EL (cell line): Measurements from ENCODE around the gene CALB2.

Experiments
- DNase-seq: peaks from one replicate; pipeline ENCODE4 v3.0.0-alpha.2; 2016

The CALB2 gene

DNA sequence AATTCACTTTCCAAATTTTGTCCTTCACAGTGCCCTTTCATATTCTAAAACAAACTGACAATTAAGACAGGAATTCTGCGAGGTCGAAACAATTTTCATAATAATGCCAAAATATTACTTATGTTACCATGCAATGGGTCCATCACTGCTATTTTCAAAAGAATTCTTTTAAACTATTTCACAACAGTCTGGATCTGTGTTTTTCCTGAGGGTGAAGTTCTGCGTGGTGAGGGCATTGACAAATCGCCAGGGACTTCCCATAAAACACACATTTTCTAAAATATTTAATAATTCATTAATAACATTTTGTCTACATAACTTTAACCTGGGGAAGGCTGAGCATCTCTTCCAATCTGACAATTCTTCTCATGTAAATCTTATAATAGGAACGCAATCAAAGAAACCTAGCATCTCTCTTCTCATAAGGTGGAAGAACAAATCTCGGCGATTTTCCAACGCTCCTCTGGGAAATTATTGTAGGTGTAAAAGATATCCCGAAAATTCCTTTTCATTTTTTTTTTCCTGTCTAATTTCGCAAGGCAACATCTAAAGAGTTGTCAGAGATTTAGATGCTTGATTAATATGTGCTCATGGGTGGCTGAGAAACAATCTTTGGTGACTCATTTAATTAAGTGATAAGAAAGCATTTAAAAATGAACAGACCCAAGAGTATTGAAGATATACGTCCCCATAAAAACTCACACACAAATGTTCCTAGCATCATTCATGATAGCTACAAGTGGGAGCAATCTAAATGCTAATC lies 41.5 kb downstream of the CALB2 start:
- no peak for DNase-seq

DNA sequence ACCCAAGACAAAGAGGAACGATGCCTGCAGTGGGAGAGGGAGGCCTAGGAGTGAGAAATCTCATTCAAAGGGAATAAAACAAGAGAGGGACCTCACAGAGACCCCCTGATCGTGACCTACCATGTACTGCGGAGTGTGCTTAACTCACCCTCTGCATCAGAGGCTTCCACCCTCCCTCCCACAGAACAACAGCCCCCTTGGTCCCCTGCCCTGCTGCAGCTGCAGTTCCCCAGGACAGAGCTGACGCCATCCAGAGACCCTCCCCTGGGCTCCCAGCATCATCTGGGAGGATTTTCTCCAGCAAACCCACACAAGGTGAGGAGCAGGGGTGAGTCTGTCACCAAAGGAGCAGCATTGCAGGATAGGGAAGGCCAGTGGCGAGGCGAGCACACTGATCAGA lies 43.5 kb downstream of the CALB2 start:
- no peak for DNase-seq

DNA sequence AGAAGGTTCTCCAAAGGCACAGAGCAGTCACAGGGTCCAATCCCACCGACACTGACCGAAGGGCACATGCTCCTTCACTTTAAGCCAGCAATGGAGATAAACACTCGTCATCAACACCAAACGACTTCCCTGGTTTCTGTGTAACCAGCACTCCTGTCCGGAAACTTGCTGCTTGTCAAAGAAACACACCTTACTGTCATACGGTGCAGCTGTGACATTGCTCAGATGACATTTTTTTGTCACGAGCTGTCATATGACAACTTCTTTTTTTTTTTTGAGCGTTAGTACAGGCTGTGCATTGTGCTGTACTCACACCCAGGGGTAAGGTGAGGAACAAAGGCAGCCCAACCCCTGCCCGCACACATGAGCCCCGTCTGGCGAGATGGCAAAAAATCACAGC lies 44.2 kb downstream of the CALB2 start:
- DNase-seq: no peak

DNA sequence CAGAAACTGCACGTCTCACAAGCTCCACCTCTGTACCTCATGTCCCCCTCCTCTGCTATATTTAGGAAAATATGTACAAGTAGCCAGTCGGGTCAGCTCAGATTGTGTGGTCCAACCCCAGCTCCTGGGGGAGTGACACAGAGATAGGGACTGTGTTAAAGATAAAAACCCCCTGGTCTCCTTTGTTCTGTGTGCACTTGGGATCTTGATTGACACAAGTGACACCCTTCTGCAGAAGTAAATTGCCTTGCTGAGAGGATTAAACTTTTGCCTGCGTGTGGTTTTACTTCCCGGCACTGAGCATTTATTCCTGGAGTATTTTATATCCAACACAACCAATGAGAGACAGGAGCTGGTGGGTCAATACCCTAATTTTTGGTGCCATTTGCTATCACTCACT lies 45.8 kb downstream of the CALB2 start:
- DNase-seq: no peak

DNA sequence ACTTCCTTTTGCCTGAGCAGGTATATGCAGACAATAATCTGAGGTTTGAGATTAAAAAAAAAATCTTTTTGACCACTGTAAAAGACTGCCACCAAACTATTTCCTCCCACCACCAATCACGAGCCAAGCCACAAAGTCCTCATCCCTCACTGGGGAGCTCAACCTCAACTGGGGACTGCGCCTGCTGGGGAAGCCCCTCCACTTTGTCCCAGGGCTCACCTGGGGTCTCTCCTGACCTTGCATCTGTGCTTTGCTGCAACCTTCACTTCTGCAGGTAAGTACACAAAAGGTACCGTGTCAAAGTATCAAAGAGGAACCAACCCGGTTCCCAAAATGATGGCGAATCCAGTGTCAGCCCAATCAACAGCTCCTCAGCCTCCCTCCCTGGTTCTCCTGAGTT lies 47.8 kb downstream of the CALB2 start:
- no peak for DNase-seq

DNA sequence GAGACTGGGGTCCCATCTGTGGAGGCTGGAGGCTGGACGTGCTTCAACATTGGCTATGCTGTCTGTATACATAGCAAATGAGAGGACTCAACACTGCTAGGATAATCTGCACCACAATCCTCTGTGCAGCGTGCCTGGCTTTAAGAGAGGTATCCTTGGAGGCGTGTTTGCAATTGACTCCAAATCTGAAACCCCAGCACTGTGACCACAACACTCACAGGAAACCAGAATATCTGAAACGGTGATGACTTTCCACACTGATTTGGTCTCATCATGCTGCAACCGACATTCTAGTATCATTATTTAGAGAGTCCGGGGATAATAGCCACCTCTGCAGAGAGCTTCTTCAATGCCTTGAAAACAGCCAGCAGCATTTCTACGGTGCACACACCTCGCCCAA lies 48.2 kb downstream of the CALB2 start:
- DNase-seq: no peak

DNA sequence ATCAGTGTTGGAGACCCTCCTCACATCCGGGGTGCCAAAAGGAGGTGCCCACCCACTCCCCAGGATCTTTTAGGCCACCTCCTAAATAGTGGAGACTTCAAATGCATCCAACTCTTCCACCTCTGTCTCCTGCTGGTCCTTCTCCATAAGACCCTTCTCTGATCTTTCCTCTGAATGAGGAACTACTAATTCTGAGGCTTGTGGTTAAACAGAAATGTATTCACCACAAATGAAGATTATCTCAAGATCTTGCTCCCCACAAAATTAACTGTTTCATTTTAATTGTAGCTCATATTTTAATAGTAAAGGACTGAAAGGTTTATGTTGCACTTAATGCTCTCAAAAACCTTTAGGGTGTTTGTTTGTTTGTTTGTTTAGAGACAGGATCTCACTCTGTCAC lies 49.2 kb downstream of the CALB2 start:
- DNase-seq: no peak

DNA sequence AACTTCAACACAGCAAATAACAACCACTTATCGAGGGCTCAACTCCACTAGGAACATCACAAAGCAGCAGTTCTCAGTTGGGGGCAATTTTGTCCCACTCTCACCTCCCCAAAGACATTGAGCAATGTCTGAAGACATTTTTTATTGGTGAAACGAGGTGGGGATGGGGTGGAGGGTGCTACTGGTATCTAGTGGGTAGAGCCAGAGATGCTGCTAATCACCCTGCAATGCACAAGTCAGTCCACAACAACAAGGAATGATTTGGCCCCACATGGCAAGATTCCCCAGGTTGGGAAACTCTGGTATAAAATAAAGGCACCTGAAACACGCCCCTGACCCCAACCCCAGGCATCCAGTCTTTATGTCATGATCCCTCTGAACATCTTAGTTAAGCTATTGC lies 50.0 kb downstream of the CALB2 start:
- DNase-seq: no peak

DNA sequence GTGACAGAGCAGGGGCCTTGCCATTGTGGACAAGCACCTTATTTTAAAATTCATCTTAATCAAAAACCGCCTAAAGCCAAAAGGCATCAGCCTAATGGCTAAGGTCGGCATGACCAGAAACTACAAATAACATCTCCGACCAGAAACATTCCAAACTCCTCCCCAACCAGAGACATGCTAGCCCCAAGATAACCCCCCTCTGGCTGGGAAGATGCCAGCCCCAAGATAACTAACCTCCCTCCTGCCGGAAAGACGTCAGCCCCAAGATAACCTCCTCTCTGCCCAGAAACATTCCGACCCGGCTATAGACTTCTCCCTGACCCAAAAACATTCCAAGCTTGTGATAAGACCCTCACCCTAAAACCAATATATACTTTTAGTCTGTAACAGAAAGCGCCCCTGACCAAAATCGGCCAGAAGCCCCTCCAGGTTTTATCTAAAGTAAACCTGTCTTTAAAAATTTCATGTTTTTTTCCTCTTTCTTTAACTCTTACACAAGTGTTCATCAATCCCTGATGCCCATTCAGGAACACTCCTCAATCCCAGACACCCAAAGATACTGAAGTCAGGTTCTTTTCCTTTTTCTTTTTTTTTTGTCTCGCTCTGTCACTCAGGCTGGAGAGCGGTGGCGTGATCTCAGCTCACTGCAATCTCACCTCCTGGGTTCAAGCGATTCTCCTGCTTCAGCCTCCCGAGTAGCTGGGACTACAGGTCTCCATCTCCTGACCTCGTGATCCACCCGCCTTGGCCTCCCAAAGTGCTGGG lies 50.7 kb downstream of the CALB2 start:
- DNase-seq: no peak

DNA sequence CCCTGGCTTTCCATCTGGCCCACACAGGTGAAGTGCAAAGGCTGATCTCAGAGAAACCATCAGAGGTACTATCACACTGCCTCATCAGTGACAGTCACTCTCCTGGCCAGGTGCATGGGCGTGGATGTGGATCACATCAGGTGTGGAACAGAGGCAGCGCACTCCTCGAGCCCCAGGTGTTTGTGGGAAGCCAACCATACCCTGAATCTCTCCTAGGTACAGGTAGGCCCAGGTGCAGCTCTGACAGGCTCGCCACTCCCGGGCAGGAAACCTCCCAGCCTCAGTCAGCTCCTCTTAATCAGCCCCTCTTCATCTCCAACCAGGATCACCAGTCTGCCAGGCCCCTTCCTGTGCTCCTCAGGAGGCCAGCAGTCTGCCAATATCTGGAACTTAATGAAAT lies 51.6 kb downstream of the CALB2 start:
- no peak for DNase-seq

DNA sequence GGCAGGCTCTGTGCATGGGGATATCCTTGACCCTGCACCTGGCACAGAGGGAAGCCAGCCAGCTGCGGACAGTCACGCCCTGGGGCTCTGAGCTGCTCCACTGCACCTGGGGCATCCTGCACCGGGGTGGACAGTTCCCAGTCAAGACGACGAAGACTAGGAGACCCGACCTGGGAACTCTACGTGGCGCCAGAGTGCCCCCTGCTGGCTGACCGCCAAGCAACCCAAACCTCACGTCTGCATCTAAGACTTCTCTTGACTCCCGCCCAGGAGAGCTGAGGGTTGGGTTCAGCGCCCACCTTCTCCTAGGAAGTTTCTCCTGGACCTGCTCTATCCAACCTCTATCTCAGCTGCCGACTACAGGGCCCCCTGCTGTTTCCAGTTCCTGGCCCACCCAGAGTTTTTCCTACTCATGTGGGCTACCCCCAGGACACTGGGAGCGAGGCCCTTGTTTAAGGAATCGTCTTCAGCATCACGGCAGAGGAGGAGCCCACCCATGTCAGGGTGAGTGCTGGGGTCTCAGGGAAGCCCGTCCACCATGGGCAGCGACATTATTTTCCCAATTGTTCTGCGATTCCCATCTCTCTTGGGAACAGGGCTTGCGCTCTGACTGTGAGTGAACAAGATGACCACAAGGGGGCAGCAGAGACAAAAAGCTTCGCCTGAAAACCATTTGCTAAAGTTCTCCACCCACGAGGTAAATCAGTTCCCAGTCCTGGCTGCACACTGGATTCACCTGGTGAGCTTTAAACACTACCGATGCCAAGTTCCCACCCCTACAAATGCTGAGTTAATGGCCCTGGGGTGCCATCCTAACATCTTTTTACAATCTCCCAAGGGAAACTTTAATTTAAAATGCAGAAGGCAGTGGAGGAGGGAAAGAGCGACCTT lies 54.0 kb downstream of the CALB2 start:
- peak; percentile 64 for DNase-seq

DNA sequence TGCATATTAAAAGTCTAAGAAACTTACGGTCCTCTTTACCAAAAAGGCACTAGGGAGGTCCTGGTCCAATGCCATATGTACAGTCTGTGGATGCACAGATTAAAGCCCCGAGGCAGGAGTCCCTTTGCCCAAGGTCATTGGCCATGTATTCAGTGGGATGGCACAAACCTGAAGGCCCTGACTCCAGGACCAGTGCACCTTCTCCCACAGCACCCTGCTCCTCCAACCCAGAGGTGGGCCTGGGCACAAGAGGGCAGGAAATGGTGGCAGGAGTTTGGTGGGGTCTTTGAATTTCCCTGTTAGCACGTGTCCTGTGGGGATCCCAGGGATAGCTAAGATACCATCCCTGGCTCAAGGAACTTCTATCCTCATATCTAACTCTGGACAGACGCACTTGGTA lies 54.8 kb downstream of the CALB2 start:
- DNase-seq: no peak

DNA sequence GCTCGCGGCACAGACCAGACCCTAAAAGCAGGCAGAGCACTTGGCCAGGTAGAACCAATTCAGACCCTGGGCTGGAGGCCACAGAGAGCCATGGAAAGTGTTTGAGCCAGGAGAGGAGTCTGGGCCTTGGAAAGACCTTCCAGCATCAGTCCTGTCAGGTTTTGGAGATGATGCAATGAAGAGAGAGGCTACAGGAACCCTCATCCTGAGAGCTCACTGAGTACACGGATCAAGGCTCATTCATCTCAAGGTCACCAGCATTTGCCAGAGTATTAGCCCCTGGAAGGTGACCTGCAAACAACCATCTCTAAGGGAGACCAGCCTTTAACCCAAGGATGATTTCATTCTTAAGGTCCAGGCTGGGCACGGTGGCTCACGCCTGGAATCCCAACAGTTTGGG lies 55.5 kb downstream of the CALB2 start:
- no peak for DNase-seq

DNA sequence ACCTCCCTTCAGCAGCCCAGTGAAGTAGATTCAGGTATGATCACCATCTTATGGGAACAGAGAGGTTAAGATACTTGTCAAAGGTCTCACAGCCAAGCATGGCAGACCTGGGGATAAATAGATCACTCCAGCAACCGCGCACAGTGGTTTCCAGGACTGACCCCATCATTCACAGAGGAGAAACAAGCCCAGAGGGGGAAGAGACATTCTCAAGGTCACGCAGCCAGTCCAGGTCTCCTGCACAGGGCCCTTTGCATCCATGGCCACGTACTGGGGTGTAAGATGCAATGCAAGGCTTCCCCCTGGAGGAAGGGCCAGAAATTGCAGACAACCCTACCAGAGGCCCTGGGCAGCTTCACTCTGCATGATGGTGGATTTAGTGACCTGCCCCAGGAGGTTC lies 63.4 kb downstream of the CALB2 start:
- DNase-seq: peak; percentile 18

DNA sequence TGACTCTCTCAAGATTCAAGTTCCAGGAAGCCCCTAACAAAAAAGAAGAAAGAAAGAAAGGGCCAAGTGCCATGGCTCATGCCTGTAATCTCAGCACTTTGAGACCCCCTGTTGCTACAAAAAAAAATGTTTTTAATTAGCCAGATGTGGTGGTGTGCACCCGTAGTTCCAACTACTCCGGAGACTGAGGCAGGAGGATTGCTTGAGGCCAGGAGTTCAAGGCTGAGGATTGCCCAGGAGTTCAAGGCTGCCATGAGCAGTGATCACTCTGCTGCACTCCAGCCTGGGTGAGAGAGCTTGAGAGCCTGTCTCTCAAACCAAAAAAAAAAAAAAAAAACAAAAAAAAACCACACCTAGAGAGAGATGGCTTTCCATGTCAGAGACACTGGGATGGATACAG lies 64.5 kb downstream of the CALB2 start:
- DNase-seq: no peak

DNA sequence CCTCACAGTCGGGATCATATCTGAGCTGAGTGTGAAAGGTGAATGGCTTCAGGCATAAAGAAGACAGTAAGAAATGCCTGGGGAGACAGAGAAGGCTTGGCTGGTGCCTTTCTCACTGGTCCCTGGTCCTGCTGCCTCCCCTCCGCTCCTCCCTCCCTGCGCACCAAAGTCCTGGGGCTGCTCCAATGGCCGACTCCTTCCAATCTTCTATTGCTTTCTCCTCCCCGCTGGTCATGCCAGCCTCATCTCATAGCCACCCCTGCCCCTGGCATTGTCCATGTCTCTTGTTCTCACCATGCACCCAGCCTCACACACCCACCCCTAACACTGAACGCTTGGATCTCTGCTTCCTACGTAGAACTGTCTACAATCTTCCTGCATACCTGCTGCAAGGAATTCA lies 65.3 kb downstream of the CALB2 start:
- DNase-seq: no peak

DNA sequence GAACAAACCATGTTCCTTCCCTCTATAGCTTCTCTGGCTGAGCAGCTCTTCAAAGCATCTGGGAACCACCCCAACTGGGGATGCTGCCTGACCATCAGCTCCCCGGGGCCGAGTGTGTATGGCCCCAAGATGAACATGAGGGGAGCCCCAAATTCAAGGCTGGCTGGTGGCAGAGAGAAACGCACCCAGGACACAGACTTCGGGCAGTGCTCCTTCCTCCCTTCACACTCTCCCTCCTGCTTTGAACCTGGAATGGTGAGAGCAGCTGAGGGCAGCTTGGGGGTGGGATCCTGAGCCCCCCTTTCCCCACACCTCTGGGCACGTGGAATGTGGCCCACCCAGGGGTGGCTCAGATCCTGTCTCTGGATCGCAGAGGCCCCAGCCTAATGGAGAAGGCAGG lies 66.1 kb downstream of the CALB2 start:
- DNase-seq: no peak

DNA sequence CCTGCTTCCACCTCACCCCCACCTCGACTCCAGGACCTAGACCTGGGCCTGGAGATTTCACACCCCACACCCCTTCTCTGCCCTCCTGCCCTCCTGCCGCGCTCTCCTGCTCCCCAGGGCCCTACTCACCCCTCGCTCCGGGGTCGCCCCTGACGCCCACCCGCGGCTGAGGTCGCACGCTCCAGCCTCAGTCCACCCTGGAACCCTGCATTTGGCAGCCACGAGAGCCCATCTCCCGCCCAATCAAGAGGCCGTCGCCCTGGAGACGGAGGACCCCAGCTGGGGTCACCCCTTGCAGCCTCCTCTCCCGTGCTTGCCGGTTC lies 67.2 kb downstream of the CALB2 start:
- DNase-seq: no peak

DNA sequence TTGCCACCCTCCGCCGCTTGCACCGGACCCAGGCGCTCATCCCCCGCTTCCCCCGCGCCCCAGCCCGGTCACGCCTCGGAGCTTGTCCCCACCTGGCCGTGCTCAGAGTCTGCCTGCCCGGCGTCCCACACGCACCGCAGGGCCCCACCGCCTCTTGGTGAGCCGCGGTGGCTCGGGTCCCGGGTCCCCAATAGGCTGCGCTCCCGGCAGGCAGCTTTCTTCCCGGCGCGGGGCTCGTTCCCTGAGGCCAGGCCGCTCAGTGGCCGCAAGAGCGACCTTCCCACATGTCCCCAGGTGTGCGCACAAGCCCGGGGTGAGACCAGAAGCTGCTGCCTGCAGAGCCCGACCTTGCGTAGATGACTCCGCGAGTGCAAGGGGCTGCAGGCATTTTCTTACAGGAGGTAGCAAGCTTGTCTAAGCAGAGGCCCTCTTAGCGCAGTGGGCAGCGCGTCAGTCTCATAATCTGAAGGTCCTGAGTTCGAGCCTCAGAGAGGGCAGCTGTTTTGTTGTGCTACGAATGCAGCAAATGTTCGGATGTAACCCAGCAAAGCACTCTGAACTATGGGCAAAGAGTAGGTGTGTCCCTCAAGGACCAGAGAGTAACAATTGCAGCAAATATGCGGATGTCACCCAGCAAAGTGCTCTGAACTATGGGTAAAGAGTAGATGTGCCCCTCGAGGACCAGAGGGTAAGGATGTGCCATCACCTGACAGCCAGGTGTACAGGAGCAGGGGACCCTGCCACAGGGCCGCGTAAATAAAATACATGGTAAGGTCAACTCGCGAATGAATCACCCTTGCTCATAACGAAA lies 67.8 kb downstream of the CALB2 start:
- peak; percentile 89 for DNase-seq

DNA sequence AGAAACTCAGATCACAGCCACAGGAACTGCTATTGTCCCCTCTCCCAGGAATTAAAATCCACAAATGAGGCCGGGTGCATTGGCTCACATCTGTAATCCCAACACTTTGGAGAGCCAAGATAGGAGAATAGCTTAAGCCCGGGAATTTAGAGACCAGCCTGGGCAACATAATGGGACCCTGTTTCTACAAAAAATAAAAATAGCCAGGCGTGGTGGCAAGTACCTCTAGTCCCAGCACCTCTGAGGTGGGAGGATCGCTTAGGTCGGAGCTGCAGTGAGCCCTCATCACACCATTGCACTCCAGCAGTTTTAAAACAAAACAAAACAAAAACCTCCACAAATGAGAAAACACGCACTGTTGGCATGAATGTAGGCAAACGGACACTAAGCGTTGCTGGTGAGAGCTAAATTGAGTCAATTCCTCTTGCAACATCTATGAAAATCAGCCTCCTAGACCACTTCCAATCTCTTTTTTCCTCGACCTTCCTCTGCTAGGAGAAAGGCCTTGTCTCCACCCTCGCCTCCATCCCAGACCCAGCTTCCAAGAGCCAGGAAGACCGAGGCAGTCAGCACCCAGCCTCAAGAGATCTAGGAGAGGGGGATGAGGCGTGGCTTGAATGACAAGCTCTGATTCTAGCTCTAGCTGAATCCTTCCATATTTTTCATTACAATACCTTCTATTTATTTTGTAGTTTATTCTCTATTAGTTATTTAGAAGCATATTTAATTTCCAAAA lies 68.5 kb downstream of the CALB2 start:
- no peak for DNase-seq

DNA sequence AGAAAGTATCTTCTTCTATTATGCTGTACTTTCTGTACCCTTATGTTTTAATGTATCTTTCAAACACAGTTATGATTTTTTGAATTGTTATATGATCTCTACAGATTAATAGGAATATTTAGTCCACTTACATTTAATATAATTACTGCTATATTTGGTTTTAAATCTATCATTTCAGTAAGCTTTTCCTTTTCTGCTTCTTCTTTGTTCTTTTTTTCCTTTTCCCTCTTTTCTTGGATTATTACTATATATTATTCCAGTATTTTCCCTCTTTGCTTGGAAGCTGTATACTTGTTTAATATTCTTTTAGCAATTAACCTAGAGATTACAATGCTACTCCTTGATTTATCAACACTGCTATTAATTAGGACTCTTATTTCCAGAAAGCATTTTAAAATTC lies 69.9 kb downstream of the CALB2 start:
- no peak for DNase-seq

DNA sequence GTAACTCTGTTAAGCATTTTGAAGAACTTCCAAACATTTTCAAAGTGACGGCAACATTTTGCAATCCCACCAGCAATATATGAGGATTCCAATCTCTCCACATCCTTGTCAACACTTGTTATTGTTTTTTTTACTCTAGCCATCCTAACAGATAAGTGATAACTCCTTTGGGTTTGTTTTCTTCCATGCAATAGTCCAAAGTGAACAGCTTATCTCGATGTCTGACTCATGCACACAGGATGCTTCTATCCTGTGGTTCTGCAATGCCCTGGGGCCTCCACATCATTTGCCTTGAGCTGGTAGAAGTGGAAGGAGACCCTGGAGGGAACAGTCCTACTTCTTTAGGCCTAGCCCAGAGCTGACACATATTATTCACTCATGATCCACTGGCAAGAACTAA lies 70.4 kb downstream of the CALB2 start:
- peak; percentile 70 for DNase-seq
